Tibial artery (tissue), 4 donors: ENCODE results near the gene HIGD1A.
A peak's percentile ranks its signal among the peaks of the same experiment; 100 is the strongest.

Experiments used
- DNase-seq, 2 donors: peaks; one replicate each; pipeline ENCODE4 v3.0.0-alpha.2; 2019
- H3K27ac ChIP-seq, 2 donors: fragments of 200-600 bp; sonication (generic) in 1 of 2; 1 replicate in 1 of 2; 2 replicates in 1 of 2; pipeline ENCODE4 v1.5.1; 2018 to 2019; ENCODE audit warnings: mild to moderate bottlenecking in 1 of 2
- H3K27me3 ChIP-seq, 2 donors: fragments of 200-600 bp; sonication (generic) in 1 of 2; one replicate each; pipeline versions ENCODE4 v1.5.1 to v1.6.0; 2016 to 2019
- H3K36me3 ChIP-seq, 3 donors: fragments of 200-600 bp; sonication (generic) in 2 of 3; one replicate each; pipeline ENCODE4 v1.5.1; 2016 to 2019; ENCODE audit warnings: mild to moderate bottlenecking in 2 of 3
- H3K4me1 ChIP-seq, 4 donors: fragments of 200-600 bp; sonication (generic) in 2 of 4; 1 replicate in 3 of 4; 2 replicates in 1 of 4; pipeline ENCODE4 v1.5.1; 2016 to 2019
- H3K4me3 ChIP-seq, 2 donors: fragments of 200-600 bp; sonication (generic) in 1 of 2; 1 replicate in 1 of 2; 2 replicates in 1 of 2; pipeline ENCODE4 v1.5.1; 2018 to 2019; ENCODE audit warnings: mild to moderate bottlenecking in 2 of 2
- H3K9me3 ChIP-seq, 3 donors: fragments of 200-600 bp; sonication (generic) in 1 of 3; one replicate each; pipeline ENCODE4 v1.5.1; 2016 to 2019
- CTCF ChIP-seq, 2 experiments: fragments of 200-600 bp in 1 of 2; fragments of 450-650 bp in 1 of 2; IDR thresholded peaks; one replicate each; pipeline ENCODE4 v1.5.1; 2017 to 2019; ENCODE audit warnings: antibody characterized with exemption in 2 of 2, mild to moderate bottlenecking in 1 of 2, moderate library complexity in 1 of 2
- intact Hi-C: fragments of 100-400 bp; cut with DNase I; formaldehyde crosslinking; loops from one replicate; pipeline ENCODE4 v1.15.0; 2023; ENCODE audit warnings: low total_unique reads

HIGD1A gene

GRCh38 chr3:42762046-42762724 is 42.1 kb downstream of the HIGD1A start:
- intact Hi-C loops, result no loop called here
- no peak overlapping the region for H3K4me3 ChIP-seq

DNA sequence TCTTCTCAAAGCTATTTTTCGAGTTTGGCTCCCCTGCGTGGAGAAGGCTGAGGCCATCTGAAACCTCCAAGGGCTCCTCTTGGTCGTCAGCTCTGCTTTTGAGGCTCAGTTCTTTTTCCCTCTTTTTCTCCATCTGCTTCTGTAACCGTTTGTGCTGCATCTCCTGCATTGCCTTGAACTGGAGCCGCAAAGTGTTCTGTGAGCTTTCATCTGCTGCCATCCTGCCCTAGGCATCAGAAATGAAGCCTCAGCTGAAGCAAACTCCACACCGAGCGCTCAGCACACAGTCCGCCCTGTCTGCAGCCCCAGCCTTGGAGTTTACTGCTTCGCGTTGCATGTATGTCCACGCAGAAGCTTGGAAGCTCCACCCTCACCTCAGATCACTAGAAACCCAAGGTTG is 46.2 kb downstream of the HIGD1A start:
- DNase-seq, result peak; percentile 10 to 29
- no peaks in the 10 kb centered on the region for H3K27me3 ChIP-seq
- H3K27ac ChIP-seq, result no peak overlapping the region
- H3K9me3 ChIP-seq, result no peaks in the 10 kb centered on the region
- TF ChIP-seq CTCF (IDR thresholded peaks at IDR 0.05), result no peak
- no peaks in the 10 kb centered on the region for H3K36me3 ChIP-seq
- peaks cover 0 to 4% (median 0%) of the 10 kb centered on the region in 4 donors for H3K4me1 ChIP-seq
- no peak overlapping the region for H3K4me3 ChIP-seq
- intact Hi-C loops, result no loop called here

More at GRCh38 chr3:42762046-42762724, 42.1 kb downstream of the HIGD1A start:
- DNase-seq, result no peak
- TF ChIP-seq CTCF (IDR thresholded peaks at IDR 0.05), result no peak
- no peak overlapping the region for H3K27ac ChIP-seq
- H3K9me3 ChIP-seq, result no peaks in the 10 kb centered on the region
- H3K4me1 ChIP-seq, result peaks cover 0 to 9% (median 0%) of the 10 kb centered on the region in 4 donors
- H3K27me3 ChIP-seq, result no peaks in the 10 kb centered on the region
- no peaks in the 10 kb centered on the region for H3K36me3 ChIP-seq

DNA sequence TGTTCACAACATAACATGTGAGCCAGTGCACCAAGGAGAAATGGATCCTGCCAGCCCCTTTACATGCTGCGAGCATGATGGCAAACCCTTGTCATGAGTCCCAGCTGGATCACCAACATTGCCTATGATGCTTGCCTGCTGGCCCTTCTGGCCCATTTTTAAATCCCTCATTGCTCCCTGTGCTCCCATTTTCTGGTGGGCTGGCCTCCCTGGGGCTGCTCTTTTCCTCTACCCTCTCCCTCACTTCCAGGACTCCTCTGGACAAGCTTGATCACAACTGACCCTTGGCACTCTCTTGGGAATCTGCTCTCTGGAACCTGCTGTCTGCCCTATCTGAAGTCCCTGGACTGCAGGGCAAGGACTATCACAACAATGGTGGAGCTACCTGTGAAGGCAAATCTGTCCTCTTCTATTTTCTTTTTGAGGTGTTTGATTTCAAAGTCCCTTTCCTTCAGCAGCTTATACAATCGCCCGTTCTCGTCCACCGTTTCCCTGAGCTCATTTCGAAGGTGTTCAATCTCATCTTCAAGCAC is 47.5 kb downstream of the HIGD1A start:
- H3K27ac ChIP-seq, result no peak overlapping the region
- no peak overlapping the region for H3K4me3 ChIP-seq
- TF ChIP-seq CTCF (IDR thresholded peaks at IDR 0.05), result no peak
- H3K4me1 ChIP-seq, result peaks cover 0 to 2% (median 0%) of the 10 kb centered on the region in 4 donors
- H3K36me3 ChIP-seq, result no peaks in the 10 kb centered on the region
- intact Hi-C loops, result no loop called here
- no peaks in the 10 kb centered on the region for H3K27me3 ChIP-seq
- H3K9me3 ChIP-seq, result no peaks in the 10 kb centered on the region
- peak; percentile 3 to 34 for DNase-seq

GRCh38 chr3:42755681-42756578 is 48.4 kb downstream of the HIGD1A start:
- no peaks in the 10 kb centered on the region for H3K9me3 ChIP-seq
- DNase-seq, result peak; percentile 16 to 50
- TF ChIP-seq CTCF (IDR thresholded peaks at IDR 0.05), result peak; percentile 29 to 34
- no peak overlapping the region for H3K4me3 ChIP-seq
- no peak overlapping the region for H3K27ac ChIP-seq
- intact Hi-C loops, result no loop called here
- no peaks in the 10 kb centered on the region for H3K27me3 ChIP-seq
- H3K36me3 ChIP-seq, result no peaks in the 10 kb centered on the region
- peaks cover 0 to 4% (median 0%) of the 10 kb centered on the region in 4 donors for H3K4me1 ChIP-seq

DNA sequence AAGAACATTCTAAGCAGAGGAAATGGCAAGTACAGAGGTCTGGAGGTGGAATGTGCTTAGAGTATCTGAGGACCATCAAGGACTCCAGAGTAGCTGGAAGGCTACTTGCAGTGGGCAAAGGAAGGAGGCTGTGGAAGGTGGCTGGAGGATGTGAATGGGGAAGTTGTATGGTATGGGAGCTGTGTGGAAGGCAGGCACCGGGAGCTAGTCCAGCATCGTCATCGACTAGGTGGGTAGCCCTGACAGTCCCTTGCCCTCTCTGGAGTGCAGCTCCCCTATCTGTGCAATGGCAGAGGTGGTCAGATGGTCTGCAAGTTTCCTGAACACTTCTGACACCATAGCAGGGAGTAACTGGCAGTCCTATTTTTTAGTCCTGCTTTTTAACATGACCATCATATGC is 50.5 kb downstream of the HIGD1A start:
- TF ChIP-seq CTCF (IDR thresholded peaks at IDR 0.05), result no peak
- intact Hi-C loops, result loop anchor here (5.0 kb wide), 1 partner anchor 251 kb away; the partner anchor contains the start of gene VIPR1
- Histone ChIP-seq H3K27ac (no peak overlapping the region), H3K4me3 (no peak overlapping the region), H3K27me3 (no peaks in the 10 kb centered on the region), H3K9me3 (no peaks in the 10 kb centered on the region), H3K4me1 (peaks cover 0 to 20% (median 6%) of the 10 kb centered on the region in 4 donors), H3K36me3 (no peaks in the 10 kb centered on the region)
- DNase-seq, result peak; percentile 12 to 47
